RPMI7951 (cell line): ENCODE results near the gene EFNA2. TPM values are rescaled to one million over a fixed set of nuclear protein-coding genes. Genes with fewer than 3 reads are reported as not detected.

Experiments
- DNase-seq: peaks from one replicate; pipeline ENCODE4 v3.0.0-alpha.2; 2012; ENCODE audit warnings: low read depth
- total RNA-seq: library from RNA; depleted of rRNA; stranded (reverse); fragments of >200 nt; shearing (Covaris generic); gene quantifications from 2 replicates; pipeline ENCODE4 v1.2.3, GENCODE V29; 2014

Gene EFNA2
- total RNA-seq, 1 experiment from 2014 or later: not detected

GRCh38 chr19:1284293-1284978, 1.2 kb upstream of the EFNA2 start:
- no peak for DNase-seq

DNA sequence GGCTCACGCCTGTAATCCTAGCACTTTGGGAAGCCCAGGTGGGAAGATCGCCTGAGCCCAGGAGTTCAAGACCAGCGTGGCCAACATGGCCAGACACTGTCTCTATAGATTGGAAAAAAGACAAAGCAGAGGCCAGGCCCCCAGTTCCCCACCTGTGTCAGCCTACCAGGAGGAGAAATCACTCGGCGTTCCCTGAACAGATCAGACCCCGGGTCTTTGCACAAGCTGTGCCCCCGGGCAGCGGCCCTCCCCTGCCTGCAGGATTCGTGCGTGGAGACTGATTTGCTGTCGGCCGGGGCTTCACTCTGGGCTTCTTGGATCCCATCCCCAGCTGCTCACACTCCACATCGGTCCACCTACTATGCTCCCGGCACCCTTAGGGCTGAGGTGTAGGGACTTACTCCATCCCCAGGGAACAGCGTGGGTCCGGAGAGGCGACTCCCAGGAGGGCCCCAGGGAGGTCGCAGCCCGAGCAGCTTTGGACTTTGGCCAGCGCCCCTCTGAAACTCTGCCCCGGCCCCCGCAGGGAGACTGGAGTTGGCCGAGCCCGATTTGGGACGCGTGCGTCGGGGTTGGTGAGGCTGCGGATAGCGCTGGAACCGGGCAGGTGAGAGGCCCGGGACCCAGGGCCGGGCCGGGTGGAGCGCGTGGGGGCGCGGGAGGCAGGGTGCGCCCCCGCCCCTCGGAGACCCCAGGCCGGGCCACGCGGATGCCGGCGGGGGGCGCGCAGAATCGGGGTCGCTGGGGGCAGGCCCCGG, 515 bp upstream of the EFNA2 start:
- DNase-seq: no peak

DNA sequence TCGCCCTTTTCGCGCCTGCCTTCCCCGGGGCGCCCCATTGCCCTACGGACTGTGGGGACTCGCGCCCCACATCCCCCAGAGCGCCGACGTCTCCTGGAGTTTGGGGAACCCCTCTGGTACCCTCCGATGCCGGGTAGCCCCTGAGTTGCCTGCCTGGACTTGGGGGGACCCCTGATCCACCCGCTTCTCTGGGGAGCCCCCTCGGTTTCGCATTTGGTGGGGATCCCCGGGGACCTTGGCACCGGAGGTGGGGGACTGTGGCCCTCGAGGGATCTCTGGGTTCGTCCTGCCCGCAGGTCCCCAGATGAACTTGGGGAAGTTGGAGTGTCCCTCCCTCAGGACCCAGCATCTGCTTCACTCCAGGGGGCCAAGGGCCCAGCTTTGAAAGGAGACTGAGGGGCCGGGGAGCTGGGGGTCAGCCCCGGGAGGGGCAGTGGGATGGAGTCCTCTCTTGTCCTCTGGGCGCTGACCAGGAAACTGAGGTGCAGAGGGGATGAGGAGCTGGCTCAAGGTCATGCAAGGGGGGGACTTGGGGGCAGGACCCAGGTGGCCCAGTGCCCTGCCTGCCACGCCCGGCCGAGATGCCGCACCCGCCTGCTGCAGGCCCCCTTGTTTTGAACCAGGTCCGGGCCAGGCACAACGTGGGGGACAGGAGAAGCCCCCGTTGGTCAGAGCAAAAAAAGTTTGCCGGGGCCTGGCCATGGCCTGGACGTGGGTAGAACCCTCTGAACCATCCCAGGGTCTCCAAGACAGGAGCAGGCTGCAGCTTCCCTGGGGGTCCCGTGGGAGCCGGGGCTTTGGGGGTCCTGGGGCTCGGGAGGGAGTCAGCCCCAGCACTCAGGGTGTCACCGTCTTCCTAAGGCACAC, 1.0 kb downstream of the EFNA2 start:
- no peak for DNase-seq

GRCh38 chr19:1287354-1288225, 1.9 kb downstream of the EFNA2 start:
- DNase-seq: no peak

DNA sequence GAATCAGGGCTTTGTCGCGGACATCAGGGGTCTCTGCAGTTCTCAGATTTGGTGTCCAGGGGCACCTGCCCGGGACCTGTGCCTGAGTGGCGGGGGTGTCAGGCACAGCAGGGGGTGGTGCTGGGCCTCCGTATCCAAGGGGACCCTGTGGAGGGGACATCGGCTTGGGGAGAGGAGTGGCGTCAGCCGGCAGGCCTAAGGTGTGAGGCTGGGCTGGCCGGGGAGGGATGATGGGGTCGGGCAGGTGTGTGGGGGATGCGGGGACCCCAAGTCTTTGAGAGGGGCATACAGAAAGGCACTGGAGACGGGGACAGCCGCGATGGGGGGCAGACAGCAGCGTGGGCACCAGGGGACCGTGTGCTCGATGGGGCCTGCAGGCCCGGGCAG, 2.5 kb downstream of the EFNA2 start:
- DNase-seq: no peak

DNA sequence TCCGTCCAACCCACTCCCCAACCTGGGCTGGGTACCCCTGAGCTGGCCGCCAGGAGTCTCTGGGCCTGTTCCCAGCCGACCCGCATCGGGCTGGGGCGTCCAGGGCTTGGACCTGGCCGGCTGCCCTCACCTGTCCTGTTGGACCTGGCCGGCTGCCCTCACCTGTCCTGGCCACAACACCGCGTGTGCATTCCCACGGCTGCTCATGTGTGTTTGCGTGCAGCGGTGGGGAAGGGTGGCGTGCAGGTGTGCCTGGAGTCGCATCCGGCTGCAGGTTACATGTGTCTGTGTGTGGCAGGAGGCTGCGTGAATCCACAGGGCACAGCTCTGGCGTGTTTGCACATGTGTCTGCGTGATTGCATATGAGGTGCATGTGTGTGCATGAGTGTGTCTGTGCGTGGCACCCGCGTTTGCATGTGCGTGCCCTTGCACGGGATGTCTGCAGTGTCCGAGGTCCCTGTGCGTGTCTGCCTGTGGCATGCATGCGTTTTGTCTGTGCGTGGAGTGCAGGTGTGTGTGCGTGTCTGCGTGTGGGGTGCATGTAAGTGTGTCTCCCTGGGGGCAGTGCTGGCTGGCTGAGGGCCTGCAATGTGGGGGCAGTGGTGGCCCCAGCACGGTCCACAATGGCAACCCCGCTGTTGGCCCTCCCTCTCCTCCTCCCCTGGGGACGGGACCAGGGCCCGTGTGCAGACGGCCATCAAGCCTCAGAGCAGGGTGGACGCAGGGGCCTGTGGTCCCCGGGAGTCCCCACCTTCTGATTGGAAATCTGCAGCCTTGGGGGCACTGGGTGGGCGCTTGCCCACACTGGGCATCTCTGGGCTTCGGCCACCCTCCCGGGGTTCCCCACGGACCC, 3.4 kb downstream of the EFNA2 start:
- DNase-seq: no peak

DNA sequence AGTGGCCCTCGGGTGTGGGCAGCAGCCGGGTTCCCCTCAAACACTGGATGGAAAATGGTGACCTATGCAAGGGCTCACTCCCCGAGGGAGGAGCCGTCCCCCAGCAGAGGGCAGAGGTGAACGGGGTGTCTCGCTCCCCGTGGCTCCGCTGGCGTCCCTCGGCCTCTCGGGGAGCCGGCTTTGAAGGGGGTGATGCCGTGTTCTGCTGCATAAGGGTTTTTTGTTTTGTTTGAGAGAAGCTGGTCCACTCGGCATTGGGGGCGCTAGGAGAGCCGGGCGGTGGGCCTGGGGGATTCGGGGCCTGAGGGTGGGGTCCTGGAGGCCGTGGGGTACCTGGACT, 4.0 kb downstream of the EFNA2 start:
- DNase-seq: no peak

DNA sequence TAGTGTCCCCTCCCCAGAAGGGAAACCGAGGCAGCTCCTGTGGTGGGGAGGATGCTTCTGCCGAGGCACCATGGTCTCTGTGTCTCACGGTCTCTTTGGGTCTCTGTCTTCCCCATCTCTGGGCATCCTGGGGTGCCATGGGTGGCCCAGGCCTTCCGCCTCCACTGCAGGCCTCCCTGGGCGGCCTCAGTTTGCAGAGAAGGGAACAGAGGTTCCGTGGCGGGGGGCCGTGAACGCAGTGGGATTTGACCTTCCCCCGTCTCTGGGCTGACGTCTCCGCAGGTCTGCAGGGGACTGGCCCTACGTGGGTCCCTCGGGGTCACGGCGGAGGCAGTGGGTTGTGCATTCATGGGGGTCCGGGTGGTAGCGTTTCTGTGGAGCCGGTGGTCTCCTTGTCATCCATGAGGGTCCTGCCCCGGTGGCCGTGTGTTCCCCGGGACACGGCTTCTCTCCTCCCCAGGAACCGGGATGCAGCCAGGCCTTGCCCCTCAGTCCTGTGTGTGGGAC, 4.6 kb downstream of the EFNA2 start:
- DNase-seq: no peak

- no peak for DNase-seq
These were observed 5.3 kb downstream of the EFNA2 start for GRCh38 chr19:1290703-1291651.

DNA sequence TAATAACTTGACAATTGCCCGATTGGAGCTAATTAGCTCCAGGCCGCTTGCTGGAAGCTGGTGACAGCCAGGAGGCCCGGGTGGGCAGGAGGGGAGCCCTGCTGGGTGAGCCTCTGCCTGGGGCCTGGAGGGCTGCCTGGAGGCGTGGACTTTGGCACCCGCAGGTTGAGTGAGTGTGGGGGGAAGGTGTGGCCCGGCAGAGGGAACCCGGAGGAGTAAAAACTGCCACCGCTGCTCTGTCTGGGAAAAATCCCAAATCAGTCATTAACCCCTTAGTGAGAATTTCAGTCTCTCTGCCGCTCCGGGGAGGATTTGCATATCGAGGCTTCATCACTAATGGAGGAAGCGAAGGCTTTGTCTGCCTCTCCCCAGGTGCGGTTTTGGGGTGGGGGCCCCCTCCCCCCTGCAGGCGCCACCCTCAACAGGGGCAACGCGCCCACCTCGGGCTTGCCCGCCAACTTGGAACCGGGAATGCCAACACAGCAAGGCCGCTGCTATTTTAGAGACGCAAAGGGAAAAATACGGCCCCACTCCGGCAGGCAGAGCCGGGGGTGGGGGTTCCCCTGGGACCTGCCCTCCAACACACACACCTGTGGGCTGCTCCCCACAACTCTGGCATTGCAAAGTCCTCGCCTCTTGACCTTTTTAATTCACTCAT, 6.2 kb downstream of the EFNA2 start:
- no peak for DNase-seq

DNA sequence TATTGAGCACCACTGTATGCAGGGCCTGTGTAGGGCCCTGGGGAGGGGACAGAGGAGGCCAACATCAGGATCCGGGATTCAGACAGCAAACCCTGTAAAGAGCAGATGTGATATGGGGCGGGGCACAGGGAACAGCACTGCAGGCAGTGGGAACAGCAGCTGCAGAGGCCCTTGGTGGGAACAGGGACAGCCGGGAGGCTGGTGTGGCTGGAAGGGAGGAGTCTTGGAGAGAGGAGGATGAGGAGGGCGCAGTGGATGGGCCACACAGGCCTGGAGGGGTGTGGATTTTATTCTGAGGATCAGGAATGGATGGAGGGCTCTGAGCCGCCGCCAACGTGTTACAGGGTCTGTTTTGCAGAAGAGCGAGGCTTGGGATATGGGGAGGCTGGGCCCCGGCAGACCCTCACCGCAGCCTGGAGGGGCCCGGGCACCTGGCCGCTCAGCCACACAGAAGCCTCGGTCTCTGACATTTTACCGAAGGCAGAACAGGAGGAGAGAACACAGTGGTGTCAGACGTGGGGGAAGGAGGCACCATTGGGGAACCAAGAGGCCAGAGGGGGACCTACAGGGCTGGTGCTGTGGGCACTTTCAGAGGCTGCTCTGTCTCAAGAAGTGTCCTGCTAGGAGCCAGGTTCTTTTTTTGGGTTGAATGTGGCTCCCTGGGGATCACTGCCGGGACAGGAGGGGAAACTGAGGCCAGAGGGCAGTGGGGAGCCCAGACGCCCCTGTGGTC, 6.9 kb downstream of the EFNA2 start:
- DNase-seq: no peak

DNA sequence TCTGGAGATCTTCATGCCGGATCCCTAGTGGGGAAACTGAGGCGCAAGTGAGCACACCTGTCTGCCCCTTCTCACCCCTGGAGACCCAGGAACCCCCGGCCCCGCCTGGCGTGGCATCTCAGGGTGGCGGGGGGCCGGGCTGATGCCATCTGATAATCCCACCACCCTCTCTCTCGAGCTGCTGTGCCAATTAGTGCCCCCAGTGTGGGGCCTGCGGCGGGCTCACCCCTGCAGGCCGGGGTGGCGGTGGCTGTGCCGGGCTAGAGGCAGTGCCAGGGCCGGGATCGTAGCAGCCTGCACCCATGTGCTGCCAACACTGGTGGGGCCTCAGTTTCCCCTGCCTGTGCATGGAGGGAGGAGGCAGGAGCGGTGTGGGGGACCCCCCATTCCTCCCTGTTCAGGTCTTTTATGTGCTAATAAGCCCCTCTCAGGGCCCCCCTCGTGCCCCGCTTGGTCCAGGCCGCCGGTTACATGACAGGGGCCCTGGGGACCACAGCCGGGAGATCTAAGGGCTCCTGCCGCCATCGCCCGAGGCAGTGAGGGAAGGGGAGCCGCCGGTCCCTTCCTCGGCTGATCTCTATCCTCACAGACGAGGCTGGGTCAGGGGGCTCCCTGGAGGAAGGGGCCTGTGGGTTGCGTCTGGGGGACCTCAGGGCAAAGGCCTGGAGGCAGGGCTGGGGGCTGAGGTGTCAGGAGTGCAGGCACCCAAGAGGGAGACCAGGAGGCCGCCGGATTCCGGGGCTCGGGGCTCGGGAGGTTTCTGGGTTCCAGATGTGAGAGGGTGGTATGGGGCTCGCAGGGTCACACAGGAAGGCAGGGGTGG, 8.3 kb downstream of the EFNA2 start:
- DNase-seq: no peak

DNA sequence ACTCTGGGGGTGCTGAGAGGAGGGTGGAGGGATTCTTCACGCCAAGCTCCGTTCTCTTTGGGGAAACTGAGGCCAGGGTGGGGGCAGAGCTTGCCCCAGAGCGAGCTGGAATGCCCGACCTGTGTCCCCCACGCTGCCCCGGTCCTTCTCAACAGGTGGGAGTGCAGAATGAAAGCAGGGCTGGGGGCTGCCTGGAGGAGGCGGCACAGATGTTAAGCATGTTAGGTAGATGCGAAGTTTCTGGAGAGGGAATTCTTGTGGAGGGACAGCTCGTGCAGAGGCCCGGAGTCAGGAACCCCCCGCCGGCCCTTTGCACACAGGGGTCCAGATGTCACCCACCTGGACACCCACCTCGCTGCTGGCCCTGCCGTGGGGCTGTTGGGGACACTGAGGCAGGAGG, 9.0 kb downstream of the EFNA2 start:
- DNase-seq: no peak

DNA sequence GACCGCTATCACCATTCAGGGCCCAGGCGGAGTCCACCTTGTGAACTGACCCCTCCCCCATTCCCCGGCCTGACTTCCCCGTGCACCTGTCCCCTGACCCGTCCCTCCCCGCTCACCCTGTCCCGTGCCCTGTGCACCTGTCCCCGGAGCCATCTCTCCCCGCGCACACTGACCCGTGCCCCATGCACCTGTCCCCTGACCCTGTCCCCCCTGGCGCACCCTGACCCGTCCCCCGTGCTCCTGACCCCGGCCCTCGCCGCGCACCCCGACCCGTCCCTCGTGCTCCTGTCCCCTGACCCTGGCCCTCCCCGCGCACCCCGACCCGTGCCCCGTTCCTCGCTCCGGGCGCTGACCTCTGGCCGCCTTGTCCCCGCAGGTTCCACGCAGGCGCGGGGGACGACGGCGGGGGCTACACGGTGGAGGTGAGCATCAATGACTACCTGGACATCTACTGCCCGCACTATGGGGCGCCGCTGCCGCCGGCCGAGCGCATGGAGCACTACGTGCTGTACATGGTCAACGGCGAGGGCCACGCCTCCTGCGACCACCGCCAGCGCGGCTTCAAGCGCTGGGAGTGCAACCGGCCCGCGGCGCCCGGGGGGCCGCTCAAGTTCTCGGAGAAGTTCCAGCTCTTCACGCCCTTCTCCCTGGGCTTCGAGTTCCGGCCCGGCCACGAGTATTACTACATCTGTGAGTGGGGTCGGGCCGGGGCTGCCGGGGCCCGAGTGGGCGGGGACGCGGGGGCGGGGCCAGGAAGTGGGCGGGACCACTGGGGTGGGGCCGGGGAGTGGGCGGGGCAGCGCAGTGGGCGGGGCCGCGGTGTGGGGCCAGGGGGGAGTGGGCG, 9.7 kb downstream of the EFNA2 start:
- no peak for DNase-seq

- no peak for DNase-seq
These were observed 10.4 kb downstream of the EFNA2 start for GRCh38 chr19:1296078-1296477.

- DNase-seq: no peak
These were observed 11.1 kb downstream of the EFNA2 start for GRCh38 chr19:1296575-1297271.
